ENCODE measurements around the gene ESPN. TPM values are rescaled to one million over a fixed set of nuclear protein-coding genes. Genes with fewer than 3 reads are reported as not detected.

Gene ESPN
- total and polyA plus RNA-seq, 10 of the 15 experiments (the other 5 are each of a cell fraction or from before 2014, with no cell fraction given), result 0.18 to 0.71 (median 0.59) TPM; not detected in 7

DNA sequence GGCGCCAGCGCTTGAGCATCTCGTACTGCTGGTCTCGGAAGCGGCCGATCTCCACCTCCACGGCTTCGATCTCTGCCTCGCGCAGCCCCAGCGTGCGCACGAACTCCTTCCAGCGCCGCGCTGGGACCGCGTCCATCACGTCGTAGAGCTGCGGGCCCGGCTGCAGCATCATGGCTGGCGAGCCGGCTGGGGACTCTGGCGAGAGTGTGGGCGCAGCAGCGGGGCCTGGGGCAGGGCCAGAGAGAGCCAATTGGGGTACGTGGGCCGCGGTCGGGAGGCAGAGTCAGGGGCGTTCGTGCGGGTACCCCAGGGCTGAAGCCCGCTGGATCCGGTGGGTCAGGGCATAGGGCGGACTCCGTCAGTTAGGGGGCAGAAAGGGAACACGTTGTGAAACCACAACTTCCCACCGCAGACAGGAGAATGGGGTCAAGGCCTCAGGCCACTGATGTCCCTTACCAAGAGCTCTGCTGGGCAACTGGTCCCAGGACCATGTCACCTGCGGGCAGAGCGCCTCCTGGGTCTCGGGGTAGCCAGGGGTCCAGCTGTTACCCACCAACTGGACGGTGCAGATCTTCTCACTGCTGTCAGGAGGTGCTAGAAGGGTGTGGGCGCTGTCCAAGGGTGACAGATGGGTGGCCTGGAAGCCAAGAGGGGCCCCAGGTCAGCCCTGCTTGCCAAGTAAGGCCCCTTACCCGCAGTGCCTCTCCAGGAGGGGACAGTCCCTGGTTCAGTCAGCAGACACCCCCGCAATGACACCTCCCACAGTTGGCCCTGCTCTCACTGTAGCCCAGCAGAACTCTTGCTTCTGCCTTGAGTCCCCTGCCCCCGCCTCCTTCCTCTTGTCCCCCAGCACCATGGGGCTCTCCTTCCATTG, 37.2 kb downstream of the ESPN start (continued):
- TF ChIP-seq ZBTB4 (CRISPR knock-in tag; IDR thresholded peaks at IDR 0.05), result no peak
- TF ChIP-seq HSF1 (IDR thresholded peaks at IDR 0.05; ENCODE audit: low read depth, low read length), result no peak
- no peak for TF ChIP-seq WRNIP1 (IDR thresholded peaks at IDR 0.05; ENCODE audit: borderline replicate concordance, low read depth, low read length)
- no peak for TF ChIP-seq SIN3A (IDR thresholded peaks at IDR 0.05; ENCODE audit: low read depth, low read length)
- TF ChIP-seq YBX1 (IDR thresholded peaks at IDR 0.05), result no peak
- TF ChIP-seq SUZ12 (IDR thresholded peaks at IDR 0.05; ENCODE audit: unreplicated experiment), result no peak
- TF ChIP-seq, protein P1, sequence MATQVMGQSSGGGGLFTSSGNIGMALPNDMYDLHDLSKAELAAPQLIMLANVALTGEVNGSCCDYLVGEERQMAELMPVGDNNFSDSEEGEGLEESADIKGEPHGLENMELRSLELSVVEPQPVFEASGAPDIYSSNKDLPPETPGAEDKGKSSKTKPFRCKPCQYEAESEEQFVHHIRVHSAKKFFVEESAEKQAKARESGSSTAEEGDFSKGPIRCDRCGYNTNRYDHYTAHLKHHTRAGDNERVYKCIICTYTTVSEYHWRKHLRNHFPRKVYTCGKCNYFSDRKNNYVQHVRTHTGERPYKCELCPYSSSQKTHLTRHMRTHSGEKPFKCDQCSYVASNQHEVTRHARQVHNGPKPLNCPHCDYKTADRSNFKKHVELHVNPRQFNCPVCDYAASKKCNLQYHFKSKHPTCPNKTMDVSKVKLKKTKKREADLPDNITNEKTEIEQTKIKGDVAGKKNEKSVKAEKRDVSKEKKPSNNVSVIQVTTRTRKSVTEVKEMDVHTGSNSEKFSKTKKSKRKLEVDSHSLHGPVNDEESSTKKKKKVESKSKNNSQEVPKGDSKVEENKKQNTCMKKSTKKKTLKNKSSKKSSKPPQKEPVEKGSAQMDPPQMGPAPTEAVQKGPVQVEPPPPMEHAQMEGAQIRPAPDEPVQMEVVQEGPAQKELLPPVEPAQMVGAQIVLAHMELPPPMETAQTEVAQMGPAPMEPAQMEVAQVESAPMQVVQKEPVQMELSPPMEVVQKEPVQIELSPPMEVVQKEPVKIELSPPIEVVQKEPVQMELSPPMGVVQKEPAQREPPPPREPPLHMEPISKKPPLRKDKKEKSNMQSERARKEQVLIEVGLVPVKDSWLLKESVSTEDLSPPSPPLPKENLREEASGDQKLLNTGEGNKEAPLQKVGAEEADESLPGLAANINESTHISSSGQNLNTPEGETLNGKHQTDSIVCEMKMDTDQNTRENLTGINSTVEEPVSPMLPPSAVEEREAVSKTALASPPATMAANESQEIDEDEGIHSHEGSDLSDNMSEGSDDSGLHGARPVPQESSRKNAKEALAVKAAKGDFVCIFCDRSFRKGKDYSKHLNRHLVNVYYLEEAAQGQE (IDR thresholded peaks at IDR 0.05; ENCODE audit: low read depth, low read length), result no peak
- no peak for TF ChIP-seq SRF (IDR thresholded peaks at IDR 0.05; ENCODE audit: low read depth in 2 of 2, low read length in 2 of 2)
- no peak for TF ChIP-seq MYB (IDR thresholded peaks at IDR 0.05; ENCODE audit: borderline replicate concordance, low read depth, low read length)
- TF ChIP-seq FOS (IDR thresholded peaks at IDR 0.05; ENCODE audit: borderline replicate concordance, extremely low read depth, insufficient read length), result no peak

Measured in GM12878 (cell line).